Activated T-helper 1 cell treated with anti-CD3 and anti-CD28 coated beads, Interleukin-12 subunit alpha, Interleukin-12 subunit beta, Interleukin-2, Interleukin-4 antibody, amounts not matched to agents 30 ng/mL and 10 ng/mL and 1 ng/mL, durations not matched to agents 14 hours and 24 hours and 36 hours (primary cell): ENCODE measurements around the gene TRIM25. TPM values are rescaled to one million over a fixed set of nuclear protein-coding genes. Genes with fewer than 3 reads are reported as not detected.

Source experiments
- DNase-seq: peaks from one replicate; pipeline ENCODE4 v3.0.0; 2021; ENCODE audit warnings: low spot score
- H3K27ac Mint-ChIP-seq: one replicate; pipeline ENCODE4 v1.8.0; 2021; ENCODE audit warnings: mild to moderate bottlenecking, mixed read lengths
- H3K27me3 Mint-ChIP-seq: one replicate; pipeline ENCODE4 v1.8.0; 2022; ENCODE audit warnings: mild to moderate bottlenecking, moderate library complexity, mixed read lengths; ENCODE audit not compliant: insufficient read depth
- H3K36me3 Mint-ChIP-seq: one replicate; pipeline ENCODE4 v1.8.0; 2021; ENCODE audit warnings: low read depth, mixed read lengths
- H3K4me1 Mint-ChIP-seq: one replicate; pipeline ENCODE4 v1.8.0; 2021; ENCODE audit warnings: low read depth, mixed read lengths
- H3K4me3 Mint-ChIP-seq: one replicate; pipeline ENCODE4 v1.8.0; 2021; ENCODE audit warnings: mild to moderate bottlenecking, moderate library complexity, mixed read lengths
- H3K9me3 Mint-ChIP-seq: one replicate; pipeline ENCODE4 v1.8.0; 2021; ENCODE audit warnings: mixed read lengths
- intact Hi-C: fragments of 100-400 bp; cut with micrococcal nuclease; formaldehyde crosslinking; loops from one replicate; pipeline ENCODE4 v1.15.1; 2024
- total RNA-seq: library from RNA; stranded (reverse); gene quantifications from 2 replicates; pipeline ENCODE4 v1.2.3, GENCODE V29; 2022

Gene TRIM25
- total RNA-seq, 1 donor from 2014 or later = 86.9 TPM

GRCh38 chr17:56866076-56866475 lies 47.8 kb downstream of the TRIM25 start:
- DNase-seq = no peak
- no peak overlapping the region for H3K4me3 Mint-ChIP-seq
- no peaks in the 10 kb centered on the region for H3K27me3 Mint-ChIP-seq
- intact Hi-C loops = no loop called here
- no peak overlapping the region for H3K27ac Mint-ChIP-seq
- H3K4me1 Mint-ChIP-seq = peaks cover 11% of the 10 kb centered on the region
- no peaks in the 10 kb centered on the region for H3K9me3 Mint-ChIP-seq
- H3K36me3 Mint-ChIP-seq = peaks cover 30% of the 10 kb centered on the region

GRCh38 chr17:56863974-56864373 lies 49.9 kb downstream of the TRIM25 start:
- DNase-seq = no peak
- Mint-ChIP-seq H3K4me3 (no peak overlapping the region), H3K27ac (no peak overlapping the region), H3K4me1 (no peaks in the 10 kb centered on the region), H3K36me3 (peaks cover 32% of the 10 kb centered on the region), H3K27me3 (no peaks in the 10 kb centered on the region), H3K9me3 (no peaks in the 10 kb centered on the region)
- intact Hi-C loops = no loop called here

GRCh38 chr17:56861899-56862298 lies 52.0 kb downstream of the TRIM25 start:
- no peak for DNase-seq
- Mint-ChIP-seq H3K9me3 (no peaks in the 10 kb centered on the region), H3K27ac (no peak overlapping the region), H3K27me3 (no peaks in the 10 kb centered on the region), H3K4me1 (no peaks in the 10 kb centered on the region), H3K36me3 (peaks cover 36% of the 10 kb centered on the region), H3K4me3 (no peak overlapping the region)
- intact Hi-C loops = no loop called here

GRCh38 chr17:56851008-56851407 lies 62.8 kb downstream of the TRIM25 start:
- intact Hi-C loops = no loop called here
- Mint-ChIP-seq H3K27ac (no peak overlapping the region), H3K27me3 (no peaks in the 10 kb centered on the region), H3K4me1 (no peaks in the 10 kb centered on the region), H3K36me3 (peaks cover 36% of the 10 kb centered on the region), H3K9me3 (no peaks in the 10 kb centered on the region), H3K4me3 (no peak overlapping the region)
- no peak for DNase-seq

GRCh38 chr17:56850591-56850990 lies 63.3 kb downstream of the TRIM25 start:
- Mint-ChIP-seq H3K4me3 (no peak overlapping the region), H3K4me1 (no peaks in the 10 kb centered on the region), H3K27me3 (no peaks in the 10 kb centered on the region), H3K36me3 (peaks cover 38% of the 10 kb centered on the region), H3K27ac (no peak overlapping the region), H3K9me3 (no peaks in the 10 kb centered on the region)
- no peak for DNase-seq
- intact Hi-C loops = no loop called here

GRCh38 chr17:56849131-56849530 lies 64.7 kb downstream of the TRIM25 start:
- Mint-ChIP-seq H3K36me3 (peaks cover 38% of the 10 kb centered on the region), H3K4me3 (no peak overlapping the region), H3K9me3 (no peaks in the 10 kb centered on the region), H3K4me1 (peaks cover under 1% of the 10 kb centered on the region), H3K27ac (no peak overlapping the region), H3K27me3 (no peaks in the 10 kb centered on the region)
- intact Hi-C loops = no loop called here
- no peak for DNase-seq

- intact Hi-C loops = no loop called here
- no peaks in the 10 kb centered on the region for H3K27me3 Mint-ChIP-seq
- no peak for DNase-seq
These were observed 66.7 kb downstream of the TRIM25 start for GRCh38 chr17:56847106-56847505.

GRCh38 chr17:56845934-56846333 lies 67.9 kb downstream of the TRIM25 start:
- intact Hi-C loops = no loop called here
- peaks cover 3% of the 10 kb centered on the region for H3K4me1 Mint-ChIP-seq
- DNase-seq = no peak
- H3K27me3 Mint-ChIP-seq = no peaks in the 10 kb centered on the region
- H3K27ac Mint-ChIP-seq = no peak overlapping the region
- no peaks in the 10 kb centered on the region for H3K9me3 Mint-ChIP-seq
- peaks cover 29% of the 10 kb centered on the region for H3K36me3 Mint-ChIP-seq
- H3K4me3 Mint-ChIP-seq = no peak overlapping the region

More at GRCh38 chr17:56847106-56847505, 66.7 kb downstream of the TRIM25 start:
- H3K4me1 Mint-ChIP-seq = peaks cover 3% of the 10 kb centered on the region
- peaks cover 36% of the 10 kb centered on the region for H3K36me3 Mint-ChIP-seq
- H3K9me3 Mint-ChIP-seq = no peaks in the 10 kb centered on the region
- H3K27ac Mint-ChIP-seq = no peak overlapping the region
- H3K4me3 Mint-ChIP-seq = no peak overlapping the region

GRCh38 chr17:56842577-56842976 lies 71.3 kb downstream of the TRIM25 start:
- no peak overlapping the region for H3K27ac Mint-ChIP-seq
- DNase-seq = no peak
- no peaks in the 10 kb centered on the region for H3K9me3 Mint-ChIP-seq
- no peaks in the 10 kb centered on the region for H3K27me3 Mint-ChIP-seq
- intact Hi-C loops = no loop called here
- H3K36me3 Mint-ChIP-seq = peaks cover 22% of the 10 kb centered on the region
- H3K4me1 Mint-ChIP-seq = peaks cover 21% of the 10 kb centered on the region
- no peak overlapping the region for H3K4me3 Mint-ChIP-seq

- Mint-ChIP-seq H3K4me1 (peaks cover 44% of the 10 kb centered on the region), H3K27ac (no peak overlapping the region), H3K36me3 (peaks cover 21% of the 10 kb centered on the region), H3K27me3 (no peaks in the 10 kb centered on the region), H3K4me3 (no peak overlapping the region), H3K9me3 (no peaks in the 10 kb centered on the region)
- intact Hi-C loops = loop anchor here (5.0 to 10.0 kb wide), 2 partner anchors 419 to 1166 kb away; partner anchors contain the start of genes MSI2 and SRSF1
- no peak for DNase-seq
These were observed 75.2 kb downstream of the TRIM25 start for GRCh38 chr17:56838687-56839086.

Other genes with a start within 250 kb of the TRIM25 start
- gene C17orf67, start 80.1 kb downstream of the TRIM25 start, total RNA-seq = 3.1 TPM in 2 replicates
- gene DGKE, start 79.9 kb downstream of the TRIM25 start, total RNA-seq = 31.8 and 34.3 TPM in 2 replicates
- gene COIL, start 47.0 kb upstream of the TRIM25 start, total RNA-seq = 21.0 and 25.2 TPM in 2 replicates
- gene SCPEP1, start 64.1 kb upstream of the TRIM25 start, total RNA-seq = 11.6 and 13.9 TPM in 2 replicates
- 53.8 and 59.9 TPM in 2 replicates for gene AKAP1, start 171.2 kb upstream of the TRIM25 start, total RNA-seq